Ureter (tissue), 1 donor: Measurements from ENCODE around the gene COL4A4. TPM values are rescaled to one million over a fixed set of nuclear protein-coding genes. Genes with fewer than 3 reads are reported as not detected.
A peak's percentile ranks its signal among the peaks of the same experiment; 100 is the strongest.

Source experiments
- DNase-seq: peaks from one replicate; pipeline ENCODE4 v3.0.0-alpha.2; 2020; ENCODE audit warnings: low spot score
- total RNA-seq: library from RNA; stranded (reverse); gene quantifications from one replicate; pipeline ENCODE4 v1.2.4, GENCODE V29; 2023
- donor health status: DM: yes; HTN: yes; CAD: no.

COL4A4 gene
- total RNA-seq, 1 donor from 2014 or later, result 12.1 TPM

DNA sequence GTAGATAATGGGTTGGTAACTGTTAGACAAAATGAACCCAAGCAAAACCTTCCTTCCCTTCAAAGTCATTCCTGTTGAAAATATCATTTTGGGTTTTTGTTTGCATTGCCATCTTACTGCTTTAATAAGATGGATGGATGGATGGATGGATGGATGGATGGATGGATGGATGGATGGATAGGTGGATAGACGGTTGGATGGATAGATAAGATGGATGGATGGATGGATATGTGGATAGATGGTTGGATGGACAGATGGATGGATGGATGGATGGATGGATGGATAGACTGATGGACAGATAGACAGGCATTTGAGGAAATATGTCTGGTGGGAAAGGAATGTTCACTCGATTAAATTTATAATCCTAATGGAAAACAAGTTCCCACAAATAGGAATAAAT lies 133.2 kb downstream of the COL4A4 start:
- no peak for DNase-seq

DNA sequence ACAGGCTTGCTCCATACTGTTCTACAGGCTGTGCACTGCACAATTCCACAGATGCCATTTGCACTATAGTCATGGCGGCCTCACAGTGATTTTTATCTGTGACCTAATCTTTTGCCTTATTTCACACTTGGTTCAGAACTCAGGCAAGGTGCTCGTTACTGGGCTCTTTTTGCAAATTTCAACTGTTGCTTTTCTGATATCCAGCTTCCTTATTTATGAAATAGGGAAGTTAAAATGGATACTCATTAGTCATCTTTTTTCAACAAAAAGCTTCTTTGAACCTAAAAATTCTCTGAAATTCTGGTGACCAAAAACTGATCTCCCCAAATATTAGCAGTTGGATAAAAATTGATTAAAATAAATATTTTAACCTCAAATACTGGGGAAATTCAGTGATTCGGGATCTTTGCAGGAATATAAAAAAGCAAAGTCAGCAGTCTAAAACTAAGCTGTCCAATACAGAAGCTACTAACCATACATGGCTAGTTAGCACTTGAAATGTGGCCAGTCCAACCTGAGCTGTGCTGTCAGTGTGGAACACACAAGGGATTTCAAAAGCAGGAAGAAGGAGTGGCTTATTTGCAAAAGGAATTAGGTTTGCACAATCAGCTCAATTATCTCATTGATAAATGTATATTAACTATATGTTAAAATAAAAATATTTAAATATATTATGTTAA lies 134.4 kb downstream of the COL4A4 start:
- DNase-seq, result no peak

DNA sequence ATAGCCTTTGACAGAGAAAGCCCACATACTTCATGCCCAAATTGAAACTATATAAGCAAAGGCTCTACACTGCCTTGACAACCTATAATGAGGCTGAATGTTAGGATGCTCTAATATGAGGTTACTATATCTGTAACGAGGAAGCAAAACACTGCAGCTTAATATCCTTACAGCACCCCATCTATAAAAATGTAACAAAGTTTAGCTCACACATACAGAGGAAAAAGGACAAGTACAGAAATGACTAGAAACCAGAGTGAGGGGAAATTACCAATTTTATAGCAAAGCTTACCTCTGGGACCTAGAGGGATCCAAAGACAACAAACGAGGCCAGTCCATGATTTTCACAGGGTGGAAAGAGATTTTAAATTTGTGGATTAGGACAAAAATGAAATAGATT lies 138.5 kb downstream of the COL4A4 start:
- DNase-seq, result no peak

DNA sequence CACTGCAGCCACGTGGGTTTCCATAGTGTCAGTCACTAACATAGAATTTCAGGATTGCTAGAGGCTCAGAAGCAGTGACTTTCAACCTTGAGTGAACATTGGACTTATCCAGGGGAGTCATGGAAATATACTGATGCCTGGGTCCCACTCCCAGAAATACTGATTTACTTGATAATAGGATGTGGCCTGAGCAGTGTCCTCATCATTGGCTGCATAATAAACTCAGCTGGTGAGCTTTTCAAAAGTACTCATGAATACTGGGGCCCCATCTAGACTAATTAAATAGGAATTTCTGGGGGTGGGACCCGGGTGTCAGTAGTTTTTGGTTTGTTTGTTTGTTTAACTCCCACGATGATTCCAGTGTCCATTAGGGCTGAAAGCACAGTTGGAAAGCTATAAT lies 141.4 kb downstream of the COL4A4 start:
- DNase-seq, result no peak

DNA sequence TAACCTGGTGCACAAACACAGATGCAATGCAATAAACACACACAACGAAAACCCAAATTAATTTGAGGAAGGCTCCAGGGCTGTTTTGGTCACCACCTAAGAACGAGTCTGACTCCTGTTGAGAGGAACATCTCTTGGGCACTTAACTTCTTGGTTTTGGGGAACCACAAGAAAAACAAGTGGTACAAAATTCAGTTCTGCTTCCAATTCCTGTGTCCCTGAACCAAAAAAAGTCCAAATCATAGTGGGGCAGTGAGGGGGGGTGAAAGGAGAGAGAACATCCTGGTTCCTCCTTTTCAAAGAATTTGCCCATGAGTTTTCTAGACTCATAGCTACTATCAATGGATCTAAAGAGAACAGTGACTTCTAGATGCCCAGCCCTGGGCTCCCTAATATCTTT lies 143.6 kb downstream of the COL4A4 start:
- no peak for DNase-seq

DNA sequence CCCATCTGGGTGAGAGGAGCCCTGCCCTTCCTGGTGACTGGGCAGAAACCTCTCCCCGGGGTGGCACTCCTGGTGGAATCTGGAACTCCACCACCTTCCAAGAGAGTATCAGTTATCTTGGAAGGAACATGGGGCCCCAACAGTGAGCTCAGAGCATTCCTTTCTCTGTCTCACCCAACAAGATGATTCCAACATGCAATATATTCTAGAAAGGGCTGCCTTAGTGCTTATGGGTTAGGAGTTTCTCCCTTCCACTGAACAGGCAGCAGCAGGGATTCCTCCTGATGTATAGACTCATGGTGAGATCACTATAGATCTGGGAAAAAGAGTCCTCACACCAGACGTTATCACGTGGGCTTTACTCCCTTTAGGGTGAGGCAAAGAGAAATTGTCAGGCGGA lies 147.1 kb downstream of the COL4A4 start:
- no peak for DNase-seq

DNA sequence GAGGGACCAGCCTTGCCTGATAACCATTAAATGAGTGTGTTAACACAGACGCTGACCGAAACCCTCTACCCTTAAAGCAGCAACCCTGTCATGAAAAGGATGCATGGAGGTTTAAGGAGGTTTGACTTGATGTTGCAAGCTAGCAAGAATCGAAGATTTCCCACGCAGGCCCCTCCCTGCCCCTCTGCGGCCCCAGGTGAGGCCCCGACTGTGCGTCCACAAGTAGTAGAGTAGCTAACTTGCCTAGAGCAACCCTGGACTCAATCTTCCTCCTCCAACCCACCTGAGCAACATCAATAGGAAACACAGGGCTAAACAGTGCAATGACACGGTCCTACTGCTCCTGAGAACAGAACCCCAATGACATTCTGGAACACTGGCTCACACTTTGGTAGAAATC lies 150.1 kb downstream of the COL4A4 start:
- no peak for DNase-seq

DNA sequence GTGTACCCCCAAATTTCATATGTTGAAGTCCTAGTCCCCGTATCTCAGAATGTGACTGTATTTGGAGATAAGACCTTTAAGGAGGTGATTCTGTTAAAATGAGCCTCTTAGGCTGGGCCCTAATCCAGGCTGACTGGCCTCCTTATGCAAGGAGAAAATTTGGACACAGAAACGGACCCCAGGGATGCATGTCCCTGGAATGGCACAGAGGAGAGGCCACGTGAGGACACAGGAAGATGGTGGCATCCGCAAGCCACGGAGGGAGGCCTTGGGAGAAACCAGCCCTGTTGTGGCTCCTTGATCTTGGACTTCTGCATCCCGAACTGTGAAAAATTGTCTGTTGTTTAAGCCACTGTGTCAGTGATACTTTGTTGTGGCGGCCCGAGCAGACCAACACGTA lies 150.7 kb downstream of the COL4A4 start:
- no peak for DNase-seq

DNA sequence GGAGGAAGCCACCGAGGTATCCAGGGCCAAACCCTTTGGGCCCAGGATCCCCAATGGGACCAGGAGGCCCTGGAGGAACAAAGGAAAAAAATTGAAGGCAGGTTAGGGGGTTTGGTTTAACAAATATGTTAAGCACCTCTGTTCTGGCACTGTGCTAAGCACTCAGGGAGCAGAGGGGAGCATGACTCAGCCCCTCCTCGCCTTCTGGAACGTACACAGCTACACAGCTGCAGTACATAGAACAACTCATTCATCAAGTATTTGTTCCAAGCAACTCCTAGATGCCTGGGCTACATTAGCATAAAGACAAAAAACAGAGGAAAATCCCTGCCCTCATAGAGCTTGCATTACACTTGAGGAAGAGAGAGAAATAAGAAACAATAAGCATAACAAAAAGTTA lies 153.6 kb downstream of the COL4A4 start:
- DNase-seq, result no peak

DNA sequence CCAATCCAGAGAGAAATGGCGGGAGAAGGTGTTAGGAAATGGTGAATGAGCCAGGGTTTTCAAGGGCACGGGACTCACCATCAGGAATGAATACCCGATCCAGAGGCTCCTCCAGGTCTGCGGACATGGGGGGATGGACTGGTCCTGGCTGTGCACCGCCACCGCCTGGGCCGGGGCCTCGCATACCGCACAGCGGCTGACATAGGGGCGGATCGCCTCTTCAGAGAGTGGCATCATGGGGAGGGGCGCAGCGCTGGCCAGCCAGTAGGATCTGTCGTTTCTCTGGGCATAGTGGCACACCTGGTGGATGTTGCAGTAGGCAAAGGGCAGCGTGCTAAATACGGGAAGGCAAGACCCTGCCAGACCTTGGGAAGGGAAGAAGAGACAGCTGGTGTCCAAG lies 156.1 kb downstream of the COL4A4 start:
- no peak for DNase-seq

DNA sequence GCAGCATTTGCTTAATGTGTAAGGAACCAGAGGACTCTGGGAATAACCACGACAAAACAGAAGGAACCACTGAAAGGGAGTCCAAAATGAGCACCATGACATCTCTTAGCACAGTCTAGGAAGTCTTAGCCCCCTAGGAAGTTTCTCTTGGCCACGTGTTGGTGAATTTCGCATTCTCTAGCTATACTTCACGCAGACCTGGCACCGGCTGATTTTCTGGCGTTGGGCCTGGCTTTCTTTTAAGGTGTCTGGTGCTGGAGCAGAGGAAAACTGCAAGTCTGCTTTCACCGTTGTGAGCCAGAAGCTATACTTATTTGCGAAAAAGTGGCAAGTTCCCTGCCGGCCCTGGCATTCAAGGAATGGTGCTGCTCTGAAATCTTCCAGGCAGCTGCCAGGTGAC lies 156.9 kb downstream of the COL4A4 start:
- DNase-seq, result no peak

DNA sequence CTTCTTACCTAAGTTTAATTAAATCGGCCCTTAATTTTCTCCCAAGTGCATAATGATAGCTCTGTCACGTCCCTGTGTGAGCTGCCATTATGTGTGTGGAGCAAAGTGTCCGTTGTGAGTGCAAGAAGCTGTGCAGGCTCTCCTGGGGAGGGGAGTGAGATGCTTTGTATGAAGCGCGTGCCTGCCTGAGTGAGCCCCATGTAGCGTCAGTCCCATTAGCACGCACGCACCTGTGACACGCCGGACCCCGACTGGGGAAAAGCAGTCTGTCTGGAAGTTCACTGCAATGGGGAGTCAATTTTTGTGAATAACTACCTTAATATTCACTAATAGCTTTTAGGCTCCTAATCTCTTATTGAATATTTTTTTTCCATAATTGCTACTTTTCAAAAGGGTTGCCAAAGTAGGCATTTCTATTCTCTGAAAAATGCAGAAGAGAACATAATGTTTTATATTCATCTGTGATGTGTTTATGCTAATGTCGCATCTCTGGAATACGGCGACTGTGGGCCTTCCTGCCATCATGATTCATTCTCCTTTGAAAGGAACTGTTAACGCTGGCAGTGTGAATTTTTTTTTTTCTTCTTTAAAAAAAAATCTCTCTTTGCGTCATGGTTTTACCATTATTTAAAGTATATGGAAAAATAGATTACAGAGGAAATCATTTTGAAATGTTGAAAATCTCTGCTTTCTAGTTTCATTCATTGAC lies 157.7 kb downstream of the COL4A4 start:
- DNase-seq, result no peak

DNA sequence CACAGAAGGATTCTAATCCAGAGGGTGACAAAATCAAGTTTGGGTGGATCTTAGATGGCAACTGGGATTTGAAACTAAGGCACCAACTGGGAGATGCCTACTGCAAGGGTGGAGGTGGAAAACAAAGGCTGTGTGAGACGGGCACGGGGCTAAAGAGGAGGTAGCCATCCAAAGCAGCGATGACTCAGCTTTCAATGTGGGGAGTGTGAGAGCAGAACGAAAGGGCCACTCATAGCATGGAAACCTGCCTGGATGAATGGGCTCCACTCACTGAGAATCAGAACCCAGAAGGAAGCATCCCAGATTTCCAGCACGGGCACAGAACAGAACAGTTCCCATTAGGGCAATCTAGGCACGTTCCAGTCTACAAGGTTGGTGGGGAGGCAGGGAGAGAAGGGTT lies 159.5 kb downstream of the COL4A4 start:
- no peak for DNase-seq

DNA sequence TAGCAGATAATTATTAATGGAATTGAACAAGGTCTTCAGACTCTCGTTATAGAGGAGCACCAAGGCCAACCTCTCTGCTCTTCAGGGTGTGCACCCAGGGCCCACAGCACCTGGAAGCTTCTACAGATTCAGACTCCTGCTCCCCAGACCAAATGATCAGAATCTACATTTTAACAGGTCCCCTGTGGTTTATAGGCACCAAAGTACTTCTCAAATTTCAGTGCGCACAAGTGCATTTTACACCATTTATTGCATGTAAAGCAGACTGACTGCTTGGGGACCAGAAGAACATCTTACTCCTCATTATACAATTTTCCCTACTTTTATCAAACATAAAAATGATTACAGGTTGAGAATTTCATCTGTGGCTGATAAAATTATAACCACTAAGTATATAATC lies 163.9 kb downstream of the COL4A4 start:
- no peak for DNase-seq

DNA sequence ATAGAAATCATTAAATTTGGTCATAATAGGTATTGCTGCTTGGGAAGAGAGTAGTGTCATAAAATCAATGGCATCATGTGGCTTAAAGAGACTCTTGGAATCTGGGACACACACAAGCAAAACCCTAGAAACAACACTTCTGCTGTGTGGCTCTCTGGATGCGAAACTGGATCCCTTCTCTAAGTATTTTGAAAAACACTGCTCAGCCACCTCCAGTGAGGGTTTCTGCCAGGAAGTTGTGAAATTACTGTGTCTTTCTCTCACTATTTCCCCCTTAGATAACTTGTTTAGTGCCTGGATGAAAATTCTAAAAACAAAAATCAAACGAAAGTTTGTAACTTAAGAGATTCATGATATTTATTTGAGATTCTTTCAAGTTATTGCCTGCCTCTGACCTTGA lies 164.3 kb downstream of the COL4A4 start:
- no peak for DNase-seq

DNA sequence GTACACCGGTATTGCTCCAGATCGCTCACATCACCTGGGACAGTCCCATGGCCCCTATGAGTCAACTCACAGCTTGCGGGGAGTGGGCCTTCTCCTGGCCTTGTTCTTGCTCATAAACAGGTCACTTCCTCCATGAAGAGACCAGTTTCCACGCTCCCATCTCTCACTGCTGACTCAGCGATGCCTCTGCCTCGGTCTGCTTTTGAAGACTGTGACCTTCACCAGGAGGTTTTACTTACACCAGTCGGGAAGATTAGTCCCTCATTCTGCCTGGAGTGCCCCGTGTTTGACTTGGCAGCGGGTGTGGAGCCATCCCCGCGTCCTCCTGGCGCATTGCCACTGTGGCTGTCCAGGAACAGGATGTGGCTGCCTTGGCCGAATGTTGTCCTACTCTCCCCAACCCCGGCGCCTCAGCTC lies 168.4 kb downstream of the COL4A4 start:
- peak; percentile 62 for DNase-seq

DNA sequence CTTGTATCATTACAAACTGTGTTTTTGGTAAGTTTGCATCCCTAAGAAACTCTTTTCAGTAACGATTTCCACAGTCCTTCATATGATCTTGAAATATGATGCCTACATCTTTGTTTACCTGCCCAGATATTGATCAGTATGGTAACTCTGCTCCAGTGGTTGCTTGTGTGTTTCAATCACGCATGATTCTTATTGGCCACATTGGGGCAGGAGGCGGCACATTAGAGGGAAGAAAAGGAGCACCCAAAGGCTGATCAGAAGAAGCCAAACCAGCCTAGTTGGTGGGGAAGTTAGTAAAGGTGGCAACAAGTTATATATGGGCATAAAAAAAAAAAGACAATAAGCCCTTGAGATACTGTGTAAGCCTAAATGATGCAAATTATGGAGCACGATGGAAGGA lies 169.2 kb downstream of the COL4A4 start:
- DNase-seq, result no peak

DNA sequence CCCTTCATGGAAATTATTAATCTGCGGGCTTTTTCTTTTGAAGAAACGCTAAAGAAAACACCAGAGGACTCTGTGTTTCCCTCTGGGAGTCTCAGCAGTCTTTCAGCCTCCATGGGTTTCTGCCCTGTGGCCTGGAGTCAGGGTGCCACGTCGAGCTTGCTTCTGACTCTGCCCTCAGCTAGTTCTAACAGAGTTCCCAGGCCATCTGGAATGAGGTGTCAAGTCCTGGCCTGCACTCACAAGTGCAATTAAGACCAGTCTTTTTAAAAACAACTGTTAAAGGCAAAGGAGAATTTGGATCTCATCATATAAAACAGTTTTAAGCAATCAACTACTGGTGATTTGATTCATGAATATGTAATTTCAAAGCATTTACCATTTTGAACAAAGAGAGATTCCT lies 170.8 kb downstream of the COL4A4 start:
- no peak for DNase-seq

DNA sequence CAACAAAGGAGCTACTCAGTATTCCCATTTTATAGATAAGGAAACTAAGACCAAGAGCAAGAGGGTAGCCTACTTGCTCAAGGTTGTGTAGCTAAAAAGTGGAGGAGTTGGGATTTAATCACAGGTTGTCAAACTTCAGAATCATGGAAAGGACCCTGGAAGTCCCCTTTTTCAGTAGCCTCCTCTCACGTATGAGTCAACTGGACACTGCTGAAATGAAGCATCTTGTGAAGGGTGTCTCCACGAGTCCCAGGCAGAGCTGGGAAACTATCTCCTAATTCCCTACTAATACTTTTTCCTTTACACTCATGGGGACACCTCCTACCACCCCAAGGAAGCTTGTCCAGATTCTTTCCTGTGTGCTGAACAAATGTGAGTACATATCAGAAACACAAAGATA lies 172.3 kb downstream of the COL4A4 start:
- DNase-seq, result no peak

DNA sequence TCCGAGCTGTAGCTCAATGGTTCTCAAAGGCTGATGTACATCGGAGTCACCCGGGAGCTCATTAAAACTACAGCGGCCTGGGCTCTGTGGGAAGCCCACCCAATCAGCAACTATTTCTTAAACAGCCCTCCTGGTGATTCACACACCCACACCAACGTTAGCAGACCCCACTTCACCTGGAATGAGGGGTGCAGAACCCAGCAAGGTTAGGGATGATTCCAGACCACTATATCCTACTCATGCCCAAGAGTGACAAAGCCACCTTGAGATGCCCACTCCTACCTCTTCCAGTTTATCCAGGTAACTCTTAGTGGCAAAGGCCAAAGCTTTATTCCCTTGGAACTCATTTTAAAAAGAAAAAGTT lies 178.4 kb downstream of the COL4A4 start:
- no peak for DNase-seq

DNA sequence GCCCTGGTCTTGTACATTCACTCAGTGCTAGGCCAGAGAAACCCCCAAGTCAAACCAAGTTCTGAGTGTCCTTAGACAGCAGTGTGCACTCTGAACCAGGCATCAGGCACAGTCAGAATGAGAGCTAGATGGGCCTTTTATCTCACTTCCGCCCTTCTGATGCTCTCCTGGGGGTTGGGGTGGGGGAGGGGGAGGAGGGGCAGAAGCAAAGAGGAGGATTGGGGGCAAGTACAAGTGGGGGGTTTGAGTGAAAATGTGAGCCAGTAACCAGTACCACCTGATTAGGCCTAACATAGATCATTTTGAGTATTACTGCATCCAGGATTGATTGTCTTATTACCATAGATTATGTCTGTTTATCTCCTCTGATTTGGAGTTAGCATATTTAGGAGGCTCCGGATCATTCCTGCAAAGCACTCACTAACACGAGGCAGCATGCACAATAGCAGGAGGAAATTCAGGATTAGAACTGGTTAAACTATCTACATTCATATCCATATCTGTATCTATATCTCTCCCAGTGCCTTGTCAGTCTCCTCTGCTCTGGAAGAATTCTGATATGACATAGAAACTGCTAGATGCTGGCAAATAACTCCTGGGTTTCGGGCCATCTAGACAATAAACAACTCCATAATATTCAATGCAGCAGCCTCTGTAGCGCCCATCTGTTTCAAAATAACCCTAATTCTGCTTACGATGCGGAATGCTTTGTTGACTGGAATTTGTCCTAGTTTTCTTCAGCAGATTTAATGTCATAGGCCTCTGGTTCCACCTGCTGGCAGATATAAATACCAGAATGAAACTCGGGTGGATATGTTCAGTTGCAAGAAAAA lies 179.0 kb downstream of the COL4A4 start:
- peak; percentile 57 for DNase-seq

DNA sequence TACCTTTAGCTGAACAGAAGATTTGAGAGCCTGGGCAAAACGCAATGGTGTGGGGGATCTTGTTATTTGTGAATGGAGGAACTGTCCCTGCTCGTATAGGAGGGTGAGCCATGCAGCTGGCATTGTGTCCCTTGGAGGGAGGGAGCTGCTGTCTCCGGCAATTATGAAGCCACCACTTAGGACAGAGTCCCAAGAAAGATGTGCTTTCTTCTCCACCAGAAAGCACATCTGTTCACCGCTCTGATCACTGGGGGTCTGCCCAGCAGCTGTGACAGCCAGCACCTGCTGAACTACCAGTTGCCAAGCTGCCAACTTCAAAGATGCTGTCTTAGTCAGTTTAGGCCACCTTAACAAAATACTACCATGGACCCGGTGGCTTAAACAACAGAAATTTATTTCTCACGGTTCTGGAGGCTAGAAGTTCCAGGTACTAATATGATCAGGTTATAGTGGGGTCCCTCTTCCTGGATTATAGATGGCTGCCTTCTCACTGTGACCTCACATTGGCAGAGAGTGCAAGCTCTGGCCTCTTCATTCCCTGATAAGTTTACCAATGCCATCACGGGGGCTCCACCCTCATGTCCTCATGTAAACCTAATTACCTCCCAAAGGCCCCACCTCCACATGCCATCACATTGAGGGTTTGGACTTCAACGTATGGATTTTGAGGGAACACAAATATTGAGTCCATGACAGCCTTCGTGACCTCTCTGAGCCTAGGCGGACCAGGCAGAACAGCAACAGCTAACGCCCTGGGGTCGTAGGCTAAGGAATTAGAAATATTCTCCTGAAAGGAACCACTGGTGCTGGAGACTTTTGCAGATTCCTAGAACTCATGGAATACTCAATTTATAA lies 179.9 kb downstream of the COL4A4 start:
- DNase-seq, result no peak
